ENCODE data around the gene ARHGAP40. TPM values are rescaled to one million over a fixed set of nuclear protein-coding genes. Genes with fewer than 3 reads are reported as not detected.

ARHGAP40 gene
- total RNA-seq, 4 donors from 2014 or later = not detected

DNA sequence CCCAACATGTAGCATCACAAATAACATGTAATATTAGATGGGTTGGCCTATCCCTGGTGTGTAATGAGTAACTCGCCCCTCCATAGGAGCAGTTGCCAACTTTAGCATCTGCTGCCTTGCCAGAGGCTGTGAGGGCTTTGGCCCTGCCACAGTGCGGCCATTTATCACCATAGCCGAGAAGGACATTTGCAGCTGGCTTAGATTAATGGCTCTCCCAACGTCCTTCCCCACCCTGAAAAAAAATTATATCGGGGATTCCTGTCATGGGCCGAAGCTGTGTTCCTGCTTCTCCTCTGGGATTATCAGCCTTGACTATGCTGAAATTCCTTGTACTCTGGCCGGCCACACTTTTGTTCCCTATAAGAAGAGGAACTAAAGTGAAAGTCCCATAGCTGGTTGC lies 28.2 kb upstream of the ARHGAP40 start:
- WGBS, 2 donors = 63 to 71% methylated on average over 7 of the region's 7 CpGs
- Histone ChIP-seq H3K36me3 (peaks cover 0 to 86% (median 5%) of the 10 kb centered on the region in 3 donors), H3K27me3 (no peaks in the 10 kb centered on the region), H3K4me1 (no peaks in the 10 kb centered on the region), H3K9me3 (no peaks in the 10 kb centered on the region), H3K27ac (no peak overlapping the region), H3K4me3 (no peak overlapping the region)
- DNase-seq (ENCODE audit: low spot score in 2 of 2) = no peak
- TF ChIP-seq, protein P1, sequence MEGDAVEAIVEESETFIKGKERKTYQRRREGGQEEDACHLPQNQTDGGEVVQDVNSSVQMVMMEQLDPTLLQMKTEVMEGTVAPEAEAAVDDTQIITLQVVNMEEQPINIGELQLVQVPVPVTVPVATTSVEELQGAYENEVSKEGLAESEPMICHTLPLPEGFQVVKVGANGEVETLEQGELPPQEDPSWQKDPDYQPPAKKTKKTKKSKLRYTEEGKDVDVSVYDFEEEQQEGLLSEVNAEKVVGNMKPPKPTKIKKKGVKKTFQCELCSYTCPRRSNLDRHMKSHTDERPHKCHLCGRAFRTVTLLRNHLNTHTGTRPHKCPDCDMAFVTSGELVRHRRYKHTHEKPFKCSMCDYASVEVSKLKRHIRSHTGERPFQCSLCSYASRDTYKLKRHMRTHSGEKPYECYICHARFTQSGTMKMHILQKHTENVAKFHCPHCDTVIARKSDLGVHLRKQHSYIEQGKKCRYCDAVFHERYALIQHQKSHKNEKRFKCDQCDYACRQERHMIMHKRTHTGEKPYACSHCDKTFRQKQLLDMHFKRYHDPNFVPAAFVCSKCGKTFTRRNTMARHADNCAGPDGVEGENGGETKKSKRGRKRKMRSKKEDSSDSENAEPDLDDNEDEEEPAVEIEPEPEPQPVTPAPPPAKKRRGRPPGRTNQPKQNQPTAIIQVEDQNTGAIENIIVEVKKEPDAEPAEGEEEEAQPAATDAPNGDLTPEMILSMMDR (IDR thresholded peaks at IDR 0.05) = no peak
- TF ChIP-seq EP300 (IDR thresholded peaks at IDR 0.05) (no peak), POLR2A (IDR thresholded peaks at IDR 0.05) (no peak)

DNA sequence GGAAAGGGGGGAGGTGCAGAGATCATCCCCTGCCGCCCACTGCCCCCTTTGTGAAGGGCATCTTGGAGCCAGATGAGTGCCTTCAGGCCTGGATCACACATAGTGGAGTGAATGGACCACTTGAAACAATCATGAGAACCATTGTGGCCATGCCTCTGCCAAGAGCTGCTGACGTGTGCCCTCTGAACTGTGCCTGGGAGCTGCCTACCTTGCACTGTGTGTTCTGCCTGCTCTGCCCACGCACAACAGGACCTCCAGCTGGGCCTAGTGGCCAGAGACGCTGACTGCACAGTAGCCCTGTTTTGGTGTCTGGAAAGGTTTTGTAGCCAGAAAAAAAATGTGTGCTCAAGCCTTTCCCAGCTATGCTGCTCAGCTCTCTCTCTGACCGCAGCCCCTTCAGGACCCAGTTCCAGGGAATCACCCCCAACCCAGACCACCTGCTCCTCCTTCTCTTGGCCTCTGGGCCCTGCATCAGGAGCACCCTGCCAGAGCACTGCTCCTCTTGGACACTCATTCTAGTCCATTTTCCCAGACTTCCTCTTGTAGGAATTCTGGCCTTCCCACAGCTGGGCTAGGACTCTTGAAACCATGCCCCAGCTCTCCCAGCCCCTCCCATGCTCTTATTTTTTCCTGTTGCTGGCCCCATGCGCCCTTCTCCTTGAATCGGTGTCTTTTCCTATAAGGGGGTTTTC lies 22.2 kb upstream of the ARHGAP40 start:
- 52 to 64% methylated on average over 7 of the region's 7 CpGs for WGBS, 2 donors
- TF ChIP-seq, protein P1 (IDR thresholded peaks at IDR 0.05) = no peak
- DNase-seq (ENCODE audit: low spot score in 2 of 2) = no peak
- H3K4me3 ChIP-seq = no peak overlapping the region
- no peaks in the 10 kb centered on the region for H3K27me3 ChIP-seq
- no peaks in the 10 kb centered on the region for H3K9me3 ChIP-seq
- no peaks in the 10 kb centered on the region for H3K4me1 ChIP-seq
- no peak overlapping the region for H3K27ac ChIP-seq
- H3K36me3 ChIP-seq = peaks cover 0 to 38% (median 5%) of the 10 kb centered on the region in 3 donors

DNA sequence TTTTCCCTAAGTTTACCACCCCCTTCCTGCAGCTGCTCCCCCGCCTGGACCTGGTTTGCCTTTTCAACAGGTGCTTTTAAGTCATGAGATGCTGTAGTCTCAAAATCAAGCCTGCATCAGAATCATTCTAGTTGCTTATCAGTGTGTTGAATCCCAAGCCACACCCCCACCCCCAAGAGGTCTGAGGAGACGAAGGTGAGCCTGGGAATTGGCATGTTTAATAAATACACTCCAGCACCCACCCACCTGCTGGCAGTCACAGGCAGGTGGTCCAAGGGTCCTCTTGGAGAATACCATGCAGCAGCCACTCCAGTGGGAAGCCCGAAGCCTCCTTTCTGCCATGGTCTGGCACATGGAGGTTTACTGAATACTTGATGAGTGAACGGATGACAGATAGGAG lies 21.7 kb upstream of the ARHGAP40 start:
- no peaks in the 10 kb centered on the region for H3K27me3 ChIP-seq
- no peak for DNase-seq (ENCODE audit: low spot score in 2 of 2)
- H3K9me3 ChIP-seq = no peaks in the 10 kb centered on the region
- peaks cover 0 to 32% (median 5%) of the 10 kb centered on the region in 3 donors for H3K36me3 ChIP-seq
- no peak overlapping the region for H3K27ac ChIP-seq
- no peak overlapping the region for H3K4me3 ChIP-seq
- no peaks in the 10 kb centered on the region for H3K4me1 ChIP-seq
- 68 to 73% methylated on average over 4 of the region's 4 CpGs for WGBS, 2 donors
- TF ChIP-seq, protein P1 (IDR thresholded peaks at IDR 0.05) = no peak
- TF ChIP-seq POLR2A (IDR thresholded peaks at IDR 0.05) (no peak), EP300 (IDR thresholded peaks at IDR 0.05) (no peak)

DNA sequence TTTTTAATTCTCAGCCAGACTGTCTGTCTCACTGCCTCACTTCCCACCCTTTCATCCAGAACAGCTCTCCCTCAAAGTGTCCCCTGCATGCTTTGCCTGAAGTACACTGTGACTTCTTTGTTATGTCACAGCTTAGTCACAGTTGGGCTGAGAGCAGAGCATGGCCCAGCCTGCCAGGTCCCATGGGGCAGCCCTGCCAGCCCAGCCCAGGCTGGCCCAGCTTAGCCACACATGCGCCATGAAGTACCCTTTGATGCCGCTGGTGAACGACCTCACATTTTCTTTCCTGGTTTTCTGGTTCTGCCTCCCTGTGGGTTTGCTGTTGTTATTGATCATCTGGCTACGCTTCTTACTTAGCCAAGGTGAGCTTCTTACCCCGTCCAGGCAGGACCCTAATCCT lies 20.6 kb upstream of the ARHGAP40 start, which contains the start of gene ADIG:
Gene ADIG, plus strand, starts transcription at position 185 of the 400 bp plus-strand sequence. Its CDS starts 54 bp downstream, at position 239.
- no peaks in the 10 kb centered on the region for H3K4me1 ChIP-seq
- H3K4me3 ChIP-seq = no peak within 1 kb of the TSS
- TF ChIP-seq POLR2A (IDR thresholded peaks at IDR 0.05) (no peak), EP300 (IDR thresholded peaks at IDR 0.05) (no peak)
- TF ChIP-seq, protein P1 (IDR thresholded peaks at IDR 0.05) = no peak
- no peak for DNase-seq (ENCODE audit: low spot score in 2 of 2)
- H3K9me3 ChIP-seq = no peaks in the 10 kb centered on the region
- H3K27me3 ChIP-seq = no peaks in the 10 kb centered on the region
- H3K27ac ChIP-seq = no peak within 1 kb of the TSS
- H3K36me3 ChIP-seq = peaks cover 0 to 22% (median 0%) of the 10 kb centered on the region in 3 donors
- 46 to 58% methylated on average over 5 of the region's 5 CpGs for WGBS, 2 donors

DNA sequence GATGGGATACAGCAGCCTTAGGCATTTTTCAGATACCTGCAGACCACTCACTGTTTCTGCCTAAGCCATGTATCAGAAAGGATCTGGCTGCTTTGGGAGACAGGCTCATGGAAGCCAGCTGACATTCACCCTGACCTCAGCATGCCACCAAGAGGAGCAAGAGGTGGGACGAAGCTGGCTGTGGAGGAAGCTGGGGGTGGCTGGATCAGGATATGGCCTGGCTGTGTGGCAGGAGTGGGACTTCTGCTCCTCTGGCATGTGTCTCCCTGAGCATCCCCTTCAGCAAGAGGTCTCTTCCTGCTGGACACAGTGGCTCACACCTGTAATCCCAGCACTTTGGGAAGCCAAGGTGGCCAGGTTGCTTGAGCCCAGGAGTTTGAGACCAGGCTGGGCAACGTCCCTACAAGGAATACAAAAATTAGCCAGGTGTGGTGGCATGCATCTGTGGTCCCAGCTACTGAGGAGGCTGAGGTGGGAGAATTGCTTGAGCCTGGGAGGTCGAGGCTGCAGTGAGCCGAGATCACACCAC lies 19.7 kb upstream of the ARHGAP40 start:
- H3K27ac ChIP-seq = no peak overlapping the region
- no peaks in the 10 kb centered on the region for H3K4me1 ChIP-seq
- WGBS, 2 donors = 62 to 65% methylated on average over 4 of the region's 4 CpGs
- no peaks in the 10 kb centered on the region for H3K27me3 ChIP-seq
- no peak for DNase-seq (ENCODE audit: low spot score in 2 of 2)
- TF ChIP-seq POLR2A (IDR thresholded peaks at IDR 0.05) = no peak
- peaks cover 0 to 13% (median 0%) of the 10 kb centered on the region in 3 donors for H3K36me3 ChIP-seq
- H3K9me3 ChIP-seq = no peaks in the 10 kb centered on the region
- no peak overlapping the region for H3K4me3 ChIP-seq

Measured in tibial nerve (tissue), 4 donors.